Uterus (tissue), 4 donors: ENCODE results near the gene DEDD2. TPM values are rescaled to one million over a fixed set of nuclear protein-coding genes. Genes with fewer than 3 reads are reported as not detected.
A peak's percentile ranks its signal among the peaks of the same experiment; 100 is the strongest.

Experiments used
- DNase-seq, 2 donors: peaks; one replicate each; pipeline ENCODE4 v3.0.0-alpha.2; 2019 to 2020
- H3K27ac ChIP-seq, 2 donors: fragments of 200-600 bp; sonication (generic); 1 replicate in 1 of 2; 2 replicates in 1 of 2; pipeline ENCODE4 v1.5.1; 2016 to 2018
- H3K27me3 ChIP-seq, 2 donors: fragments of 200-600 bp; sonication (generic); one replicate each; pipeline ENCODE4 v1.5.1; 2018 to 2019; ENCODE audit warnings: control low read depth in 1 of 2
- H3K36me3 ChIP-seq, 2 donors: fragments of 200-600 bp; sonication (generic); one replicate each; pipeline ENCODE4 v1.5.1; 2019; ENCODE audit warnings: control low read depth in 1 of 2
- H3K4me1 ChIP-seq, 2 donors: fragments of 200-600 bp; sonication (generic); one replicate each; pipeline ENCODE4 v1.5.1; 2018 to 2019; ENCODE audit warnings: control low read depth in 1 of 2
- H3K4me3 ChIP-seq, 2 donors: fragments of 200-600 bp; sonication (generic); 1 replicate in 1 of 2; 2 replicates in 1 of 2; pipeline ENCODE4 v1.5.1; 2018 to 2019; ENCODE audit warnings: mild to moderate bottlenecking in 1 of 2
- H3K9me3 ChIP-seq, 2 donors: fragments of 200-600 bp; sonication (generic); one replicate each; pipeline ENCODE4 v1.5.1; 2019; ENCODE audit warnings: control low read depth in 1 of 2
- CTCF ChIP-seq, 4 experiments: fragments of 200-600 bp in 2 of 4; fragments of 450-650 bp in 2 of 4; sonication (generic) in 2 of 4; IDR thresholded peaks; one replicate each; pipeline ENCODE4 v1.5.1; 2016 to 2019; ENCODE audit warnings: antibody characterized with exemption in 4 of 4, mild to moderate bottlenecking in 2 of 4, moderate library complexity in 1 of 4
- POLR2A ChIP-seq, 2 donors: fragments of 450-650 bp; IDR thresholded peaks; one replicate each; pipeline ENCODE4 v1.6.1; 2016; ENCODE audit warnings: antibody characterized with exemption in 2 of 2, mild to moderate bottlenecking in 1 of 2, moderate library complexity in 1 of 2
- intact Hi-C: fragments of 100-400 bp; cut with DNase I; formaldehyde crosslinking; loops from one replicate; pipeline ENCODE4 v1.15.1; 2023; ENCODE audit warnings: low total_unique reads
- total RNA-seq, 4 donors: library from RNA; depleted of rRNA in 3 of 4; stranded (reverse); fragments of >200 nt in 3 of 4; gene quantifications; one replicate each; pipeline versions ENCODE4 v1.1.0 to v1.2.4, GENCODE V29; 2014 to 2023
- donor health status: DM: yes; HTN: yes; CAD: no.

Gene DEDD2
- total RNA-seq, 4 donors from 2014 or later: 8.2 to 127 (median 23.0) TPM

DNA sequence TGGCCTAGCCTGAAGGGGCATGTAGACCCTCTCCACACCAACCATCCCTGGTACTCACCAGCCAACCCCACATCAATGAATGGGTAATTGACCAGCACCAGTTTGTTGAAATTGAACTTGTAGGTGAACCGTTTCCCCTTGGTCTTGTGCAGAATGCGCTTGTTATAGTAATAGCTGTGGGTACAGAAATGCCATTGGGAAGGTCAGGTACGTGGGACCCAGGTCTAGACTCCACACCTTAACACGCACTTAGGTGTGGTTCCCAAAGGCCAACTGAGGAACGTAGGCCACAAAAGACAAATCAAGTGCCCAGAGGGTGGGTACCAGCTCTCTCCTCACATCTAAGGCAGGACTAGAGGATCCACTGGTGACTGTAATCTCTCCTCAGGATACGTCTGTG lies 32.3 kb upstream of the DEDD2 start:
- no peak for DNase-seq
- H3K4me3 ChIP-seq: no peak overlapping the region
- H3K36me3 ChIP-seq: no peaks in the 10 kb centered on the region
- no peaks in the 10 kb centered on the region for H3K9me3 ChIP-seq
- no peak for TF ChIP-seq CTCF (IDR thresholded peaks at IDR 0.05)
- no peak for TF ChIP-seq POLR2A (IDR thresholded peaks at IDR 0.05)
- intact Hi-C loops: loop anchor here (5.0 kb wide), 1 partner anchor 43 kb away; no protein-coding TSS in a partner anchor
- H3K27ac ChIP-seq: peak overlapping the region; percentile 99 to 100
- no peaks in the 10 kb centered on the region for H3K27me3 ChIP-seq
- peaks cover 10 to 25% of the 10 kb centered on the region in 2 donors for H3K4me1 ChIP-seq

DNA sequence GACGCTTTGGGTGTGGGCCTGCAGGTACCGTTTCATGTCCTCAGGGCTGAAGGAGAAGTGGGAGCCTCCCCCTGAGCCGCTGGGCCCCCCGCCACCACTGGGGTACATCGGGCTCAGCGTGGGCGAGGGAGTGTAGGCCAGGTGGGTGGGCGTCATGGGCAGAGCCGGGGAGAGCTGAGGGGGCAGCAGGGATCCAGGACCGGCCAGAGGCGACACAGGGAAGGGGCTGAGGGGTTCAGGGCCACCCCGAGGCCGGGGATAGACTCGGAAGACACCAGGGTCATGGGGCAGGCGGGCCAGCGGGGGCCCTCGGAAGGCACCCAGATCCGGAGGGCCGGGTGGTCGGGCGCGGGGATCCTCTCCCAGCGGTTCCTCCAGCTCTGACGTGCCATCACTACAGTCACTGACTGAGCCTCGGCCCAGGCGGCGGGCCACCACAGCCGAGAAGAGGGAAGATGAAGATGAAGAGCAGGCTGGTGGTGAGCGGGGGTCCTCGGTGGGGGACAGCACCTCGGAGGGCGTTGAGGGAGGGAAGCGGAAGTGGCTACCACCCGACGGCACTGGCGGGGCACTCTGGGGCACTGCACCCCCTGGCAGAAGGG lies 31.8 kb upstream of the DEDD2 start:
- no peaks in the 10 kb centered on the region for H3K27me3 ChIP-seq
- intact Hi-C loops: loop anchor here (5.0 kb wide), 1 partner anchor 43 kb away; no protein-coding TSS in a partner anchor
- DNase-seq: peak in 1 of 2 donors; percentile 22
- peaks cover 10 to 25% of the 10 kb centered on the region in 2 donors for H3K4me1 ChIP-seq
- H3K27ac ChIP-seq: peak overlapping the region; percentile 99 to 100
- H3K4me3 ChIP-seq: no peak overlapping the region
- no peaks in the 10 kb centered on the region for H3K9me3 ChIP-seq
- TF ChIP-seq CTCF (IDR thresholded peaks at IDR 0.05) (no peak), POLR2A (IDR thresholded peaks at IDR 0.05) (no peak)
- no peaks in the 10 kb centered on the region for H3K36me3 ChIP-seq

- TF ChIP-seq CTCF (IDR thresholded peaks at IDR 0.05): no peak
- H3K36me3 ChIP-seq: no peaks in the 10 kb centered on the region
- no peak for DNase-seq
- no peaks in the 10 kb centered on the region for H3K27me3 ChIP-seq
- H3K27ac ChIP-seq: peak overlapping the region; percentile 95 to 99
- H3K9me3 ChIP-seq: no peaks in the 10 kb centered on the region
- H3K4me1 ChIP-seq: peaks cover 10 to 25% of the 10 kb centered on the region in 2 donors
- intact Hi-C loops: loop anchor here (5.0 kb wide), 1 partner anchor 44 kb away; no protein-coding TSS in a partner anchor
- H3K4me3 ChIP-seq: no peak overlapping the region
Observed at GRCh38 chr19:42248270-42249148, 31.0 kb upstream of the DEDD2 start.

DNA sequence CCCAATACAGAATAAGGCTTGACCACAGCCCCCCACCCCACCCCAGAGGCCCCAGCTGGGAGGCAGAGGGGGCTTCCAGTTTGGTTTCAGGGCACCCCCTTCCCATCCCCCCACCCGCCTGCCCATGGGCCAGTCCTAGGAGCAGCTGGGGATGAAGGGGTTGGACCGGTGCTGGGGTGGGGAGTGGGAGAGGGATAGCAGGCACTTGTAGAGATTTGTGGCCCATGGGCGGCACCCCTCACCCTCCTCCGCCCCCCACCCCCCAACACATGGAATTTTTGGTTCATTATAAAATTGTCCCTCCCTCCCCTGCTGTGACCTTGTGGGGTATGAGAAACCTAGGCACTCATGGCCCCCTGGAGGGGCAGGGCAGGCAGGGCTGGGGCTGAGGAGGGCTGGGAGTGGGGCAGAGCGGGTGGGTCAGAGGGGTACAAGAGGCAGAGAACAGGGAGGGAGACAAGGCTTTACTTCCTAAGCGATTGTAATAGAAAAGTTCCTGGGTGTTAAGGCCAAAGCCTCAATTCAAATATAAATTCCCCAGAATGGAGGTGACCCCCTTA lies 30.2 kb upstream of the DEDD2 start:
- Histone ChIP-seq H3K9me3 (no peaks in the 10 kb centered on the region), H3K27me3 (no peaks in the 10 kb centered on the region), H3K4me1 (peaks cover 10 to 25% of the 10 kb centered on the region in 2 donors), H3K36me3 (no peaks in the 10 kb centered on the region), H3K27ac (peak overlapping the region; percentile 74 to 95), H3K4me3 (no peak overlapping the region)
- intact Hi-C loops: loop anchor here (5.0 kb wide), 1 partner anchor 45 kb away; no protein-coding TSS in a partner anchor
- DNase-seq: peak in 1 of 2 donors; percentile 31
- TF ChIP-seq POLR2A (IDR thresholded peaks at IDR 0.05) (no peak), CTCF (IDR thresholded peaks at IDR 0.05) (no peak)
